ENCODE measurements around the gene NMNAT2.

DNA sequence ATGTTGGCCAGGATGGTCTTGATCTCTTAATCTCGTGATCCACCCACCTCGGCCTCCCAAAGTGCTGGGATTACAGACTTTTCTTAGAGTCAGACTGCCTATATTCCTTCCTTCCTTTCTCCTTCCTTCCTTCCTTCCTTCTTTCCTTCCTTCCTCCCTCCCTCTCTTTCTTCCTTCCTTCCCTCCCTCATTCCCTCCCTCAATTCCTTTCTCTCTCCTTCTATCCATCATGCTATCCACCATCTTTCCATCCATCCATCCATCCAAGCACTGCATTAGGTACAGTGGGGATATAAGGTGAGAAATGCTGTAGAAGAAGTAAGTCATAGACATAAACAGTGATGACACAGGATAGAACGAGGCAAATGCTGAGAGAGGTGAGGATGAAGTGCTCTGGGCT lies 218.9 kb downstream of the NMNAT2 start:
- TF ChIP-seq, protein P1, sequence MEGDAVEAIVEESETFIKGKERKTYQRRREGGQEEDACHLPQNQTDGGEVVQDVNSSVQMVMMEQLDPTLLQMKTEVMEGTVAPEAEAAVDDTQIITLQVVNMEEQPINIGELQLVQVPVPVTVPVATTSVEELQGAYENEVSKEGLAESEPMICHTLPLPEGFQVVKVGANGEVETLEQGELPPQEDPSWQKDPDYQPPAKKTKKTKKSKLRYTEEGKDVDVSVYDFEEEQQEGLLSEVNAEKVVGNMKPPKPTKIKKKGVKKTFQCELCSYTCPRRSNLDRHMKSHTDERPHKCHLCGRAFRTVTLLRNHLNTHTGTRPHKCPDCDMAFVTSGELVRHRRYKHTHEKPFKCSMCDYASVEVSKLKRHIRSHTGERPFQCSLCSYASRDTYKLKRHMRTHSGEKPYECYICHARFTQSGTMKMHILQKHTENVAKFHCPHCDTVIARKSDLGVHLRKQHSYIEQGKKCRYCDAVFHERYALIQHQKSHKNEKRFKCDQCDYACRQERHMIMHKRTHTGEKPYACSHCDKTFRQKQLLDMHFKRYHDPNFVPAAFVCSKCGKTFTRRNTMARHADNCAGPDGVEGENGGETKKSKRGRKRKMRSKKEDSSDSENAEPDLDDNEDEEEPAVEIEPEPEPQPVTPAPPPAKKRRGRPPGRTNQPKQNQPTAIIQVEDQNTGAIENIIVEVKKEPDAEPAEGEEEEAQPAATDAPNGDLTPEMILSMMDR (IDR thresholded peaks at IDR 0.05), result no peak
- no peak for TF ChIP-seq EZH2phosphoT487 (IDR thresholded peaks at IDR 0.05)
